ENCODE data around the gene CELA2A.
"Not testable (repeated sequence)": the region's sequence is repeated elsewhere in the genome, so short reads cannot be mapped to it uniquely, and the experiment has no call there.

The CELA2A gene

GRCh38 chr1:15427280-15427666, 29.3 kb upstream of the CELA2A start:
- no peak overlapping the region for H3K4me3 ChIP-seq (replicated peaks; ENCODE audit: insufficient read depth, low read length)
- no peak for DNase-seq (ENCODE audit: low read depth in 1 of 2, low spot score in 1 of 2)
- H3K27ac ChIP-seq (replicated peaks) = no peak overlapping the region
- no peaks in the 10 kb centered on the region for H3K27me3 ChIP-seq (ENCODE audit: insufficient read depth, poor library complexity, severe bottlenecking)
- TF ChIP-seq POLR2AphosphoS5 (IDR thresholded peaks at IDR 0.05; ENCODE audit: low read depth) (no peak), REST (IDR thresholded peaks at IDR 0.05; ENCODE audit: insufficient replicate concordance, low read depth) (no peak)

- not testable (repeated sequence) for H3K4me3 ChIP-seq (replicated peaks; ENCODE audit: insufficient read depth, low read length); H3K27ac ChIP-seq (replicated peaks); H3K27me3 ChIP-seq (ENCODE audit: insufficient read depth, poor library complexity, severe bottlenecking); DNase-seq (ENCODE audit: low read depth in 1 of 2, low spot score in 1 of 2)
Measured at GRCh38 chr1:15428252-15428651, 28.3 kb upstream of the CELA2A start.

- H3K27me3 ChIP-seq (ENCODE audit: insufficient read depth, poor library complexity, severe bottlenecking) = no peaks in the 10 kb centered on the region
- no peak for DNase-seq (ENCODE audit: low read depth in 1 of 2, low spot score in 1 of 2)
- H3K4me3 ChIP-seq (replicated peaks; ENCODE audit: insufficient read depth, low read length) = no peak overlapping the region
- H3K27ac ChIP-seq (replicated peaks) = no peak overlapping the region
- no peak for TF ChIP-seq SPI1 (IDR thresholded peaks at IDR 0.05; ENCODE audit: borderline replicate concordance, low read depth)
- TF ChIP-seq REST (IDR thresholded peaks at IDR 0.05; ENCODE audit: insufficient replicate concordance, low read depth) = no peak
- no peak for TF ChIP-seq CTCF (IDR thresholded peaks at IDR 0.05; ENCODE audit: insufficient read depth, low read length)
- no peak for TF ChIP-seq GABPA (IDR thresholded peaks at IDR 0.05; ENCODE audit: low read depth)
- no peak for TF ChIP-seq POLR2AphosphoS5 (IDR thresholded peaks at IDR 0.05; ENCODE audit: low read depth)
Measured at GRCh38 chr1:15428815-15429435, 27.6 kb upstream of the CELA2A start.

GRCh38 chr1:15429701-15430149, 26.8 kb upstream of the CELA2A start:
- no peak overlapping the region for H3K27ac ChIP-seq (replicated peaks)
- no peak for DNase-seq (ENCODE audit: low read depth in 1 of 2, low spot score in 1 of 2)
- H3K27me3 ChIP-seq (ENCODE audit: insufficient read depth, poor library complexity, severe bottlenecking) = no peaks in the 10 kb centered on the region
- TF ChIP-seq POLR2AphosphoS5 (IDR thresholded peaks at IDR 0.05; ENCODE audit: low read depth) = peak; percentile 43; the same call in 1 of the 2 replicates
- TF ChIP-seq REST (IDR thresholded peaks at IDR 0.05; ENCODE audit: insufficient replicate concordance, low read depth) = no peak
- no peak overlapping the region for H3K4me3 ChIP-seq (replicated peaks; ENCODE audit: insufficient read depth, low read length)
